Erythroblast (primary cell): ENCODE measurements around the gene ANO10.

Source experiments
- GATA1 ChIP-seq: IDR thresholded peaks from 2 replicates; pipeline ENCODE4 v1.6.1; 2011; ENCODE audit warnings: low read depth, mild to moderate bottlenecking, control low read depth, low read length, moderate library complexity
- POLR2A ChIP-seq: IDR thresholded peaks from 2 replicates; pipeline ENCODE4 v1.6.1; 2011; ENCODE audit warnings: mild to moderate bottlenecking, low read length

- TF ChIP-seq POLR2A (no peak), GATA1 (no peak)
These were observed 144.2 kb downstream of the ANO10 start for GRCh38 chr3:43477600-43477999.
